GM23338 (cell line): Measurements from ENCODE around the gene ARL4D. TPM values are rescaled to one million over a fixed set of nuclear protein-coding genes. Genes with fewer than 3 reads are reported as not detected.

ENCODE experiments used
- ATAC-seq: fragments of 200-7000 bp; cut with Tn5 transposase; 3 replicates; pipeline ENCODE4 v1.9.1; 2020
- DNase-seq: peaks from one replicate; pipeline ENCODE4 v3.0.0-alpha.2; 2015; ENCODE audit warnings: low spot score
- H2AFZ ChIP-seq: fragments of 200-600 bp; sonication (generic); 2 replicates; pipeline ENCODE4 v1.8.0; 2016; ENCODE audit warnings: antibody characterized with exemption, mild to moderate bottlenecking, moderate library complexity
- H3F3A ChIP-seq: fragments of 200-600 bp; sonication (generic); replicated peaks from 2 replicates; pipeline ENCODE4 v1.8.0; 2017; ENCODE audit warnings: antibody characterized with exemption, mixed run types, low read depth
- H3K27ac ChIP-seq: fragments of 200-600 bp; sonication (generic); 2 replicates; pipeline ENCODE4 v1.6.1; 2016; ENCODE audit warnings: low read depth
- H3K27me3 ChIP-seq: fragments of 200-600 bp; sonication (generic); 2 replicates; pipeline ENCODE4 v1.8.0; 2016; ENCODE audit warnings: mild to moderate bottlenecking, mixed run types, moderate library complexity; ENCODE audit not compliant: insufficient read depth
- H3K36me3 ChIP-seq: fragments of 200-600 bp; sonication (generic); 2 replicates; pipeline ENCODE4 v1.8.0; 2016; ENCODE audit warnings: mild to moderate bottlenecking; ENCODE audit not compliant: insufficient read depth
- H3K4me1 ChIP-seq: fragments of 200-600 bp; sonication (generic); 2 replicates; pipeline ENCODE4 v1.8.0; 2016; ENCODE audit warnings: mild to moderate bottlenecking, moderate library complexity; ENCODE audit not compliant: insufficient read depth
- H3K4me2 ChIP-seq: fragments of 200-600 bp; sonication (generic); 2 replicates; pipeline ENCODE4 v1.7.1; 2017; ENCODE audit warnings: mixed run types
- H3K4me3 ChIP-seq: fragments of 200-600 bp; sonication (generic); 2 replicates; pipeline ENCODE4 v1.6.1; 2016; ENCODE audit warnings: mixed run types
- H3K79me2 ChIP-seq: fragments of 200-600 bp; sonication (generic); replicated peaks from 2 replicates; pipeline ENCODE4 v1.8.0; 2017; ENCODE audit warnings: mild to moderate bottlenecking; ENCODE audit not compliant: insufficient read depth
- H3K9me2 ChIP-seq: fragments of 200-600 bp; sonication (generic); 2 replicates; pipeline ENCODE4 v1.8.0; 2017; ENCODE audit not compliant: insufficient read depth
- H4K20me1 ChIP-seq: fragments of 200-600 bp; sonication (generic); replicated peaks from 2 replicates; pipeline ENCODE4 v1.8.0; 2017; ENCODE audit warnings: mild to moderate bottlenecking; ENCODE audit not compliant: insufficient read depth
- H3K27ac Mint-ChIP-seq: 2 replicates; pipeline ENCODE4 v1.8.0; 2020; ENCODE audit warnings: inconsistent platforms, mild to moderate bottlenecking, moderate library complexity, mixed read lengths
- H3K27me3 Mint-ChIP-seq: 3 replicates; pipeline ENCODE4 v1.8.0; 2022; ENCODE audit warnings: low read depth, mild to moderate bottlenecking, moderate library complexity, mixed read lengths, inconsistent platforms; ENCODE audit not compliant: insufficient read depth, poor library complexity
- H3K36me3 Mint-ChIP-seq: 3 replicates; pipeline ENCODE4 v1.8.0; 2021; ENCODE audit warnings: low read depth, mild to moderate bottlenecking, inconsistent platforms, moderate library complexity, mixed read lengths
- H3K4me1 Mint-ChIP-seq: 3 replicates; pipeline ENCODE4 v1.8.0; 2020; ENCODE audit warnings: mild to moderate bottlenecking, inconsistent platforms, mixed read lengths
- H3K4me3 Mint-ChIP-seq: 3 replicates; pipeline ENCODE4 v1.8.0; 2021; ENCODE audit warnings: moderate library complexity, mild to moderate bottlenecking, inconsistent platforms, mixed read lengths
- H3K9me3 Mint-ChIP-seq: 3 replicates; pipeline ENCODE4 v1.8.0; 2020; ENCODE audit warnings: moderate library complexity, mild to moderate bottlenecking, inconsistent platforms, mixed read lengths
- CTCF ChIP-seq, 2 experiments: fragments of 200-600 bp in 1 of 2; sonication (generic) in 1 of 2; conservative IDR thresholded peaks; 2 replicates each; pipeline versions ENCODE4 v1.5.1 to v1.6.1; 2016 to 2017; ENCODE audit warnings: antibody characterized with exemption in 2 of 2, low read depth in 2 of 2, mild to moderate bottlenecking in 2 of 2, moderate library complexity in 1 of 2
- ETS1 ChIP-seq: IDR thresholded peaks from 2 replicates; pipeline ENCODE4 v1.6.1; 2016; ENCODE audit warnings: antibody characterized with exemption
- EZH2 ChIP-seq: fragments of 200-600 bp; sonication (generic); IDR thresholded peaks from one replicate; pipeline ENCODE4 v1.8.0; 2017; ENCODE audit warnings: antibody characterized with exemption, mild to moderate bottlenecking, low read depth; ENCODE audit not compliant: unreplicated experiment
- EZH2phosphoT487 ChIP-seq: fragments of 200-600 bp; sonication (generic); IDR thresholded peaks from one replicate; pipeline ENCODE4 v1.8.1; 2018; ENCODE audit warnings: antibody characterized with exemption; ENCODE audit not compliant: unreplicated experiment
- NANOG ChIP-seq: IDR thresholded peaks from 2 replicates; pipeline ENCODE4 v1.6.1; 2016; ENCODE audit warnings: antibody characterized with exemption, borderline replicate concordance
- POLR2AphosphoS5 ChIP-seq: IDR thresholded peaks from 2 replicates; pipeline ENCODE4 v1.6.1; 2016; ENCODE audit warnings: antibody characterized with exemption, low read depth
- REST ChIP-seq: IDR thresholded peaks from one replicate; pipeline ENCODE4 v1.6.1; 2018; ENCODE audit warnings: antibody characterized with exemption; ENCODE audit not compliant: unreplicated experiment
- STAT1 ChIP-seq: IDR thresholded peaks from one replicate; pipeline ENCODE4 v1.6.1; 2016; ENCODE audit warnings: antibody characterized with exemption; ENCODE audit not compliant: unreplicated experiment
- ZNF114 ChIP-seq: fragments of 250-450 bp; sonication (Bioruptor Pico); IDR thresholded peaks from 2 replicates; pipeline ENCODE4 v1.5.0; 2020; ENCODE audit warnings: mild to moderate bottlenecking, moderate library complexity
- ZNF331 ChIP-seq: fragments of 250-450 bp; sonication (Bioruptor Pico); IDR thresholded peaks from 2 replicates; pipeline ENCODE4 v1.5.0; 2020; ENCODE audit warnings: low read depth, mild to moderate bottlenecking, moderate library complexity
- polyA plus RNA-seq: library from polyadenylated mRNA; unstranded; fragments of >200 nt; fragmentation: Nextera tagmentation; extraction: Ambion mirVana; gene quantifications from 2 replicates; pipeline ENCODE4 v1.2.1, GENCODE V29; 2016
- total RNA-seq: library from RNA; depleted of rRNA; stranded (reverse); fragments of >200 nt; shearing (Covaris generic); gene quantifications from 2 replicates; pipeline ENCODE4 v1.2.3, GENCODE V29; 2014

The ARL4D gene
- total and polyA plus RNA-seq, 2 experiments from 2014 or later: 8.7 to 9.5 TPM

GRCh38 chr17:43389046-43389947, 9.5 kb upstream of the ARL4D start:
- peak overlapping the region; percentile 93 for H3K4me3 ChIP-seq

GRCh38 chr17:43392397-43392796, 6.4 kb upstream of the ARL4D start:
- no peak overlapping the region for H3K27ac Mint-ChIP-seq
- Histone ChIP-seq H3K4me2 (no peak overlapping the region), H4K20me1 (no peaks in the 10 kb centered on the region), H3K27me3 (no peaks in the 10 kb centered on the region), H3K79me2 (no peaks in the 10 kb centered on the region), H3K9me2 (no peaks in the 10 kb centered on the region), H3K36me3 (no peaks in the 10 kb centered on the region), H3K4me1 (no peaks in the 10 kb centered on the region), H2AFZ (no peak overlapping the region), H3K4me3 (no peak overlapping the region), H3K27ac (no peak overlapping the region), H3F3A (peaks cover 6% of the 10 kb centered on the region; the same call in 1 of the 2 replicates)
- ATAC-seq (no peak), DNase-seq (no peak)
- peaks cover 8% of the 10 kb centered on the region; the same call in 1 of the 3 replicates for H3K4me1 Mint-ChIP-seq
- H3K9me3 Mint-ChIP-seq: no peaks in the 10 kb centered on the region
- no peaks in the 10 kb centered on the region for H3K36me3 Mint-ChIP-seq
- peaks cover 8% of the 10 kb centered on the region for H3K27me3 Mint-ChIP-seq
- no peak overlapping the region for H3K4me3 Mint-ChIP-seq
- TF ChIP-seq ZNF114 (CRISPR knock-in tag): no peak
- TF ChIP-seq ETS1: no peak
- no peak for TF ChIP-seq CTCF (conservative IDR thresholded peaks at IDR 0.05; ENCODE audit: low read depth in 2 of 2)
- TF ChIP-seq ZNF331: no peak
- TF ChIP-seq POLR2AphosphoS5: no peak
- no peak for TF ChIP-seq REST
- TF ChIP-seq STAT1: no peak
- TF ChIP-seq EZH2phosphoT487: no peak
- no peak for TF ChIP-seq NANOG
- no peak for TF ChIP-seq EZH2

More at GRCh38 chr17:43389046-43389947, 9.5 kb upstream of the ARL4D start:
- peak; percentile 87 for DNase-seq
- no peaks in the 10 kb centered on the region for H3K27me3 ChIP-seq
- TF ChIP-seq ZNF114 (CRISPR knock-in tag) (no peak), EZH2 (no peak), POLR2AphosphoS5 (0 out of 2 replicates have a peak, but pooled peaks have one; percentile 35), CTCF (conservative IDR thresholded peaks at IDR 0.05; ENCODE audit: low read depth in 2 of 2) (peak; percentile 82 to 87), ZNF331 (no peak)
- H3K4me2 ChIP-seq: peak overlapping the region; percentile 99
- peaks cover 8% of the 10 kb centered on the region; the same call in 1 of the 3 replicates for H3K4me1 Mint-ChIP-seq
- H4K20me1 ChIP-seq: no peaks in the 10 kb centered on the region
- no peaks in the 10 kb centered on the region for H3K36me3 Mint-ChIP-seq
- peaks cover 3% of the 10 kb centered on the region; the same call in 1 of the 2 replicates for H3F3A ChIP-seq
- H2AFZ ChIP-seq: peak overlapping the region; percentile 100
- H3K36me3 ChIP-seq: no peaks in the 10 kb centered on the region
- H3K9me2 ChIP-seq: no peaks in the 10 kb centered on the region
- peak; percentile 68 for ATAC-seq
- H3K79me2 ChIP-seq: no peaks in the 10 kb centered on the region
- no peaks in the 10 kb centered on the region for H3K9me3 Mint-ChIP-seq
- no peak overlapping the region; the same call in 1 of the 2 replicates for H3K27ac Mint-ChIP-seq
- H3K4me3 Mint-ChIP-seq: peak overlapping the region; percentile 81
- H3K27me3 Mint-ChIP-seq: peaks cover 8% of the 10 kb centered on the region
- 0 out of 2 replicates have a peak overlapping the region, but pooled peaks have one; percentile 70 for H3K27ac ChIP-seq
- H3K4me1 ChIP-seq: no peaks in the 10 kb centered on the region
